ENCODE data around the gene EIF4G2.
"Not testable (repeated sequence)": the region's sequence is repeated elsewhere in the genome, so short reads cannot be mapped to it uniquely, and the experiment has no call there.

The EIF4G2 gene

DNA sequence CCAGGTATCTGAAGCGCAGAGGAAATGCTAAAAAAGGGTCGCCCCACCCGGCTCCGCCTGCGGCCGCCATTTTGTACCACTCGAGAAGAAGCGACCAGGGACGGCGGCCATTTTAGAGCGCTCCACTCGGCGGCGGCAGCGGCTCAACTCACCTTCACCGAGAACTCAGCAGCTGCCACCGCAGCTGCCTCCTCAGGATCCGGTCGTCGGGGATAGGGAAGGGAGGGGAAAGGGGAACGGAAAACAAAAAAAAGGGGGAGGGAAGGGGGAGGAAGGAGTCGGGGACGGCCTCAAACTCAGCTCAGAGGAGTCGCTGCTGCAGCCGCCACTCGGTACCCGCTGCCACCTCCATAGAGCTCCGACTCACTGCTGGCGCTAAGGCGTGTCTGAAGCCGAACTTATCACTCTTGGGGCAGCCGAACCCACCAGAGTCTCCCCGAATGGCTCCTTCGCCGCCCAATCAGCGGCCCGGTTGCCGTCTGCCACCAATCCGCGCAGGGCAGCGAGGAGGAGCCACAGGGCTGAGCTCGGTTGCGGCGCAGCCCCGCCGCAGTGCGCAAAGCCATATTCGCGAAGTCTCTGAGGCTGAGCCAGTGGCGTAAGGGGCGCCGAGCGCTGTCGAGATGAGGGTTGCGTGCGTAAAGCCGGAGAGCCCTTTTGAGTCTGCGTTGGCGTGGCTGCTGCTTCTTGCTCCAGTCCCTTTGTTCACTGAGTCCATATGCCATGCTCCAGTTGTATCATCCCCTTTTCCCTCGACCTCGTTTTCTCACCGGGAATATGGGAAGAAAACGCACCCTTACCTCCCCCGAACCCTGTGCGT lies at the start of gene EIF4G2:
EIF4G2 (minus strand) TSS at position 374 of the 820 bp plus-strand sequence.
- peak; percentile 99 for DNase-seq

DNA sequence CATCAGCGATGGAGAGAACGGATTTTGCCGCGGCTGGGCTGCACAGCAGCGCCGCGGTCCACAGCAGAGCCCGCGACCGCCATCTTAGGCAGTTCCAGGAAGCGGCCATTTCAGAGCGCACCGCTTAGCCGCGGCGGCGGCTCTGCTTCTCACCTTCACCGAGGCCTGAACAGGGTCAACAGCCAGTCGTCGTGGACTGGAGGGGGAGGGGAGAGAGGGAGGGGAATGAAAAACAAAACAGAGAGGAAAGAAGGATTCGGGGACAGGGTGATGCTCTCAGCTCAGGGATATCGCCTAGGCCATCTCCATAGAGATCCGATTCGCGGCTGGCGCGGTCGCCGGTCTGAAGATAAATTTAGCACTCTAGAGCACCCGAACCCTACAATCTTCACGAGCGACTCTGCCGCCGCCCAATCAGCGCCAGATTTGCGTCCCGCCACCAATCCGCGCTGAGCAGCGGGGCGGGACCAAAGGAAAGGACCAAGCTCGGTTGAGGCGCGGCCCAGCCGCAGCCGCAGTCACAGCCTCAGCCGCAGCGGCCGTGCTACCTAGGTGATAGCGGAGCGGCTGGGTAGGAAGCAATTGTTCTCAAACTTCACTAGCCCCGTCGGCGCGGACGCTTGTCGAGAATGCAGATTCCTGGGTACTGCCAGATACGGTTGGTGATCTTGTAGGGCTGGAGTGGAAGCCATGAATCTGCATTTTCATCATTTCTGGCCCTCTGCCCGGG lies 49.1 kb upstream of the EIF4G2 start, which contains the start of gene ZBED5:
ZBED5 (minus strand) TSS at position 345 of the 730 bp plus-strand sequence. CDS start 3,108 bp downstream, outside the sequence.
- DNase-seq, result peak; percentile 97

DNA sequence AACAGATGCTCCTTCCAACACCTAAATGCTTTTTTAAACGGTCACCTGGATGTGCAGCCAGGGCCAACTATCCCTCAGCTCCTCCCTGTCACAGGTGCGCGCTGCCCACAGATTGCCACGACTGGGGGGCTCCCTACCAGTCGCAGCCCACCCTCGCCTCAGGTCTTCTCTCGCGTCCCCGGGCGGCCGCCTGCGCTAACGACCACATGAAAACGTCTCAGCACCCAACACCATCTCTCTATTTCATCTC lies 48.7 kb upstream of the EIF4G2 start:
- DNase-seq, result no peak

DNA sequence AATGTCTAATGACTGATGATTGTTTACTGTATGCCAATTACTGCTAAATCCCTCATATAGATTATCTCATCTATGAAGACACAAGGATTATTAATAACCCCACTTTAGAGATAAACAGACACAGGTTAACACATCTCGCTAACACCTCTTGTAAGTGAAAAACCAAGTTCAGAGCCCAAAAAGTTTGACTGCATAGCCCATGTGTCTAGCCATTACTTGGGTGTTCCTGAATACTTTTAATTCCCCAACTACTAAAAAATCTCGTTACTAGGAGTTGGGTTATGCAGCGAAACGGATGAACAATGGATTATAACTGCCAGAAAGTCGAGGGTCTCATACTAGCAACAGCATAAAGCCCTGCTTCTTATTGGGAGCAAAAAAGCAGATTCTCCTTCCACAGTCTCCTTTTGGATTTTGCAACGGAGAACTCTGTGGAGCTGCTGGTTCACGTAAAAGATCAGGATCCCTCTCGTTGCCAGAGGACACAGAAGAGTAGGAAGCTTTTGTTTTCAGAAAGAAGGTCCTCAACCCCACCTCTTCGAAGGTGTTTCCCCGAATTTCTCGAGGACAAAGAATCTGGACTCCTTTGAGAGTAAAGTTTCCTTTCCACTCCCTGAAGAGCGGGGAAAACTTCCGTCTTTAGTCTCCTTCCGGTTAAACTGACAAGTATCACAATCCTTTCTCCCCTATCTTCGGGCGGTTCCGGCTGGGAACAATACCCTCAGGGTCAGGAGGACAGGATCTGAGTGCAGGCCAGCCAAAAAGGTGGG lies 48.1 kb upstream of the EIF4G2 start:
- DNase-seq, result no peak

DNA sequence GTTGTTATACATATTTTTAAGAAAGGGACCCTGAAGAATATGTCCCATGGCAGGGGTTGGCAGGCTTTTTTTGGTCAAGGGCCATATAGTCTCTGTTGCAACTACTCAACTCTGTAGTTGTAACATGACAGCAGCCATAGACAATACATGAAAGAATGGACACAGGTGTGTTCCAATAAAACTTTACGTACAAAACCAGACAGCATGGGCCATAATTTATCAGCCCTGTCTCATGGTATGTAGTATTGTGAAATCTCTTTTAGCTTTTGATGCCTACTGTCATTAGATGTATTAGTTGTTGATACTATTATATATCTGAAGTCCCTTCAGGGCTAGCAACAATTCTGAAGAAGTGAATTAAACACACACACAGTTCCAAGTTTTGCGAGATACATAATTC lies 46.6 kb upstream of the EIF4G2 start:
- no peak for DNase-seq

DNA sequence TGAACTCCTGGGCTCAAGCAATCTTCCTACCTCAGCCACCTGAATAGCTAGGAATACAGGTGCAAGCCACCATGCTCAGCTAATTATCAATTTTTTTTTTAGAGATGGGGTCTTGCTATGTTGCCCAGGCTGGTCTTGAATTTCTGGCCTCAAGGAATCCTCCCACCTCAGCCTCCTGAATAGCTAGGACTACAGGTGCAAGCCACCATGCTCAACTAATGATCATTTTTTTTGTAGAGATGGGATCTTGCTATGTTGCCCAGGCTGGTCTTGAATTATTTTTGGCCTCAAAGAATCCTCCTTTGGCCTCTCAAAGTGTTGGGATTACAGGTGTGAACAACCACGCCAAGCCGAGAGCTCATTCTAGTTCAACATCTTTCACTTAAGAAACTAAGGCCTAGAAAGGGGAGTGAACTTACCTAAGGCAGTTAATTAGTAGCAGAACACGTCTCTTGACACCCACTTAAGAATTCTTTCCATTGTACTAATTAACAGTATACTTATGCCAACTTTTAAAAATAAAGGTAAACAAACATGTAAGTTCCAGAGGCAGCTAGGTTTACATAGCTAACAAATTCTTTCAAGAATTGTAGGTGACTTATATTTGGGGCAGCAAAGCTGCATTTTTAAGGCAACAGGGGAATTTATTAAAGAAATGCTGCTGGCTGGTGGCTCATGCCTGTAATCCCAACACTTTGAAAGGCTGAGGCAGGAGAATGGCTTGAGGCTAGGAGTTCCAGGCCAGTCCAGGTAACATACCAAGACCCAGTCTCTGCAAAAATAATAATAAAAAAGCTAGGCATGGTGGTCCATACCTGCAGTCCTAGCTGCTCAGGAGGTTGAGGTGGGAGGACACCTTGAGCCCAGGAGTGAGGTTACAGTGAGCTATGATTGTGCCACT lies 39.5 kb upstream of the EIF4G2 start:
- no peak for DNase-seq

DNA sequence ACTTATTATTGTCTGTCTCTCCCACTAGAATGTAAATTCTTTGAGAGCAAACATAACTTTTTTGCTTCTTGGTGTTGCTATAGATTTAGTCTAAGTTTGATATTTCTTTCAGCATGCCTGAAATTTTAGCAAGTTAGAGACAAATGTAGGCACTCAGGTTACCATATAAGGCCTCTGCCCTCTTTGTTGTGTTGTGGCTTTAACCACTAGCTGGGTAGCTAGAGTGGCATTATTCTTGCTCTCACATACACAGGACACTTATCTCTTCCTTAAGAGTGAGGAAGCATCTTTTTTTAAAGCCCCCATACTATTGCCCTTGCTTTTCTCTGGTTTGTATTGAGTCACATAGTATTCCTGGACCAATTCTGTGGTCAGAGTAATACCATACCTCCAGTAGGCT lies 37.9 kb upstream of the EIF4G2 start:
- no peak for DNase-seq

DNA sequence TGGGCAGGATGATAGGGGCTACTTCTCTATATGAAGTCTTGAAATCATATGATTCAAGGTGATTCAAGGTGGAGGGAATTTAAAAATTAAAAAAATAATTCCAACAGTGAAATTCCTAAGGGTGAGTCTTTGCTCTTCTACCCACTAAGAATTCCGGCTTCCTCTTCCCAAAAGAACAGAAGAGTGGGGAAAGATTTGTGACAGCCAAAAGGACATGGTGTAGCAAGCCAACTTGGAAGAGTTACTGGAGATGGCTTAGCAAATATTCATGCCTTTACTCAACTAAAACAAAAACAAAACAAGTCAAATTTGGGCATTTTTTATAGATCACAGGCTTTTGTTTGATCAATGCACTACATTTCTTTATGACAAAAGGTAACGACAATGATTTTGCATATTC lies 36.9 kb upstream of the EIF4G2 start:
- no peak for DNase-seq

DNA sequence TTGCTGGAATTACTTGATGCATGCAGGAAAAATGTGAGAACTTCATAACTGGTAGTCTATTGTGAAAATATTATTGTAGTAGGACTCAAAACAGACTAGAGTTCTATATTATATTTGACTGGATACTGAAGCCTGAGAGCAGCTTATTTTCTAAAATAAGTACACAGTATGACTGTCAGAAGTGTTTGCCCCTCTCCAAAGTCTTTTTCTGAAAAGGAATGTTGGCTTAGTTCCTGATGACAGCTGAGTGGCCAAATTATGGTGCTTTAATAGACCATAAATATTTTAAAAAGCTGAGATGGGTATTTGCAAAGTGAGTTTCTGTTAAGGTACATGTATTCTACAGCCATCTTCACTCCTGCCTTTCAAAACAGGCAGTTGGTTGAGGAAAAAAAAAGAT lies 36.1 kb upstream of the EIF4G2 start:
- DNase-seq, result no peak

DNA sequence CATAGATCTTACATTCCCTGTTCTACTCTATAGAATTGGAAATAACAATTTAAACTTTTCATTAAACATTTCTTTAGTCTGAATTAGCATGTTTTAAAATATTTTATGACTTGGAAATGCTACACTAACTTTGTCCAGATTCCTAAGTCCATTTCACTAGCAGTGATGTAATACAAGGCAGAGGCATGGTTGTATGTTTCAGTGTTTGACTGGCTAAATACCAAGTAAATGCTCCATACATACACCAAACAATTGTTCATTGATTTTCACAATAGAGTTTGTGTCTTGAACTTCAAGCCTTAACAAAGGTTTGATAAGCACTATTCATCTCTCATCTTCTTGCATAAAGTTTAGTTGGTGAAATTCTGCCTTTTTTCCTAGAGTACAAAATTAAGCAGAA lies 35.6 kb upstream of the EIF4G2 start:
- DNase-seq, result no peak

DNA sequence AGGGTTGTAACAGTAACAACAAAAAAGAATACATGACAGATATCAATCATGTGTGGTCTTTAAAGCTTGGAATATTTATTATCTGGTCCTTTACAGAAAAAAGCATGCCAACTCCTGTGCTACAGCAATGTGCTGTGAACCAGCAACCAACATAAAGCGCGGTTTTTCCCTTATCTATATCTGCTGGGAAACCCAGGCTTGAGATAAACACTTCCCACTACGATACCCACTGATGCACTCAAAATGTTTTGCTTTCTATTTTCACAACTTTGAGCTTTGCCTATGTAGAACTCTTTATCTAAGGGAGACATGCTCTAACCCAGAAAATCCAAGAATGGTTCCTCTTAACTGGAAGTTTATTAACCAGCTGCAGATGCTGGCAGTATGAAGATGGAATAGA lies 30.2 kb upstream of the EIF4G2 start:
- DNase-seq, result no peak

DNA sequence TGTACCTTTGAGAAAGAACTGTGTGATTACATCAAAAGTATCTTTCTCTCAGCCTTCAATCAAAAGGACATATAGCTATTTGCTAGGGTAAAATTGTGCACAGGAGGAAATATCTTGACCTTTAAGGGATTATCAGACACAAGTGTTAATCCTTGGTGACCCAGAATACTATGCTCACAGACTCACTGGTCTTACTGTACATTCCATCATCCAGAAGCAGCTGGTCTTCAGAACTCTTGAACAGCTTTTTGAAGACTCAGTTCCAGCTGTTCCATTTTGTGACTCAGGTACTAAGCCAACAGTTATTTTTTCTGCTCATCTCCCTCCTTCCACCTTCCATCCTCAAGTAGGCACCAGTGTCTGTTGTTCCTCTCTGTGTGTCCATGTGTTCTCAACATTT lies 29.4 kb upstream of the EIF4G2 start:
- no peak for DNase-seq

DNA sequence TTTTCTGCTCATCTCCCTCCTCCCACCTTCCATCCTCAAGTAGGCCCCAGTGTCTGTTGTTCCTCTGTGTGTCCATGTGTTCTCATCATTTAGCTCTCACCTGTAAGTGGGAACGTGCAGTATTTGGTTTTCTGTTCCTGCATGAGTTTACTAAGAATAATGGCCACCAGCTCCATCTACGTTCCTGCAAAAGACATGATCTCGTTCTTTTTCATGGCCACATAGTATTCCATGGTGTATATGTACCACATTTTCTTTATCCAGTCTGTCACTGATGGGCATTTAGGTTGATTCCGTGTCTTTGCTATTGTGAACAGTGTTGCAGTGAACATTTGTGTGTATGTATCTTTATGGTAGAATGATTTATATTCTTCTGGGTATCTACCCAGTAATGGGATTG lies 28.2 kb upstream of the EIF4G2 start:
- DNase-seq, result not testable (repeated sequence)

DNA sequence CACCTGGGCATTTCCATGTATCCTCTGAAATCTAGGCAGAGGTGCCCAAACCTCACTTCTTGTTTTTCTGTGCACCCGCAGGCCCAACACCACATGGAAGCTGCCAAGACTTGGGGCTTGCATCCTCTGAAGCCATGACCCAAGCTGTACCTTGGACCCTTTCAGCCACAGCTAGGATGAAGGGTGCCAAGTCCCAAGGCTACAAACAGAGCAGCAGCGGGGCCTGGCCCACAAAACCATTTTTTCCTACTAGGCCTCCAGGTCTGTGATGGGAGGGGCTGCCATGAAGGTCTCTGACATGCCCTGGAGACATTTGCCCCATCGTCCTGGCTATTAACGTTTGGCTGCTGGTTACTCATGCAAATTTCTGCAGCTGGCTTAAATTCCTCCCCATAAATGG lies 20.4 kb upstream of the EIF4G2 start:
- DNase-seq, result no peak

DNA sequence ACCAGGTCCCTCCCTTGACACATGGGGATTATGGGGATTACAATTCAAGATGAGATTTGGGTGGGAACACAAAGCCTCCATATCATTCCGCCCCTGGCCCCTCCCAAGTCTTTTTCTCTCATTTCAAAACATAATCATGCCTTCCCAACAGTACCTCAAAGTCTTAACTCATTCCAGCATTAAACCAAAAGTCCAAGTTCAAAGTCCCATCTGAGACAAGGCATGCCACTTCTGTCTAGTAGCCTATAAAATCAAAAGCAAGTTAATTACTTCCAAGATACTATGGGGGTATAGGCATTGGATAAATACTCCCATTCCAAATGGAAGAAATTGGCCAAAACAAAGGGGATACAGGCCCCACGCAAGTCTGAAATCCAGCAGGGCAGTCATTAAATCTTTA lies 19.7 kb upstream of the EIF4G2 start:
- no peak for DNase-seq

DNA sequence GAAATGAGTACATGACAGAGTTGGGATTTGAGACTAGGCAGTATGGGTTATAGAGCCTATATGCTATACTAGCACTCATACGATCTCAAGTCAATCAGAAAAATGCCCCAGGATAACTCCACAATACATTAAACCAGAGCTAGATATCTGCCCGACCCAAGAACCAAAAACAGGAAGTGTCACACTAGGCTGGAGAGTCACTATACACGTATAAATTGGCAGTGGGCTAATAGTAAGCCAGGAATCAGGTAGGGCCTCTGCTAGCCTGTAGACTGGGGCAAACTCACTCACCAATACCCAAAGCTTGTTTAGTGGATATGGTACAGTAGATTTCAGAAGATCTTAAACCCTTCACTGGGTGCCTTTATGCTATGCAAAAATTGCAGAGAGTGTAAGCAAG lies 16.2 kb upstream of the EIF4G2 start:
- DNase-seq, result no peak

DNA sequence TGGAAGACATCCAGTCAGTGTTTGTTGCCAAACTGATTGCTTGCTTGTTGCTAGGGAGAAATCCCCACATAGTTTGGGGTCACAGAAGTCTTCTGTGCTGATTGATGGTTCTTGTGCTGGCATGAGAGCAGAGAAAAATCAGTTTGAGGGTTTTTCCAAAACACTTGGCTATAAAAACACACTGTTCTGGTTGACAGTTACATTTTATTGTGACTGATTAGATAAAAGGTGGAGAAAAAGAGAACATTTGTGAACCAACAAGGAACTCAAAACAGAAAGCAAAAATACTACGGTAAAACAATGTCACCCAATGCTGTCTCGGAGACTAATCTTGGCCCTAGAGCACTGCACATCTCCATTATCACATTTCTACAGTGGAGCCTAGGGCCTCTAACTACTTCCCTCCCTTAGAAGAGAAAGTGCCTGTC lies 14.4 kb upstream of the EIF4G2 start:
- DNase-seq, result no peak

DNA sequence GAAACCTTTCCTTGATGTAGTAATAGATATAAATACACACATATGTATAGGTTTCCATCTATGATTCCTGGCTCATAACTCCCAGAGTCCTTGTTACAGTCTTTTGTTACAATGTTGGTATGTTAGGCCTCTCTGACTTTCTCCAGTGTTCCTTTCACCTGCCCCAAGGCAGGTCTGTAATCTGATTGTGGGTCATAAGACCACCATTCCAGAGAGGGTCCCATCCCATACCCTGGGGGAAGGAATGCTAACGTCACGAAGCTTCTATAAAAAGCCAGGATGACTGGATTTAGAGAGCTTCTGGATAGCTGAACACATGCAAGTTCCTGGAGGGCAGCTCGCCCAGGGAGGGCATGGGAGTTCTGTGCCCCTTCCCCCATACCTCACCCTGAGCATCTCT lies 13.8 kb upstream of the EIF4G2 start:
- not testable (repeated sequence) for DNase-seq

DNA sequence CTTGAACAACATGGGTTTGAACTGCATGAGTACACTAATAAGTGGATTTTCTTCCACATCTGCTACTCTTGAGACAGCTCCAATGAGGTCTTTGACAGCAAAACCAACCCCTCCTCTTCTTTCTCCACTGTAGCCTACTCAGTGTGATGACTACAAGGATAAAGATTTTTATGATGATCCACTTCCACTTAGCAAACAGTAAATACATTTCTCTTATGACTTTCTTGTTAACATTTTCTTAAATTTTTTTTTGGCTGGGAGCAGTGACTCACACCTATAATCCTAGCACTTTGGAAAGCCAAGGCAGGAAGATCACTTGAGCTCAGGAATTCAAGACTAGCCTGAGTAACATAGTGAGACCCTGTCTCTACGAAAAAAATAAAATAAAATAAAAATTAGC lies 9.9 kb upstream of the EIF4G2 start:
- no peak for DNase-seq

DNA sequence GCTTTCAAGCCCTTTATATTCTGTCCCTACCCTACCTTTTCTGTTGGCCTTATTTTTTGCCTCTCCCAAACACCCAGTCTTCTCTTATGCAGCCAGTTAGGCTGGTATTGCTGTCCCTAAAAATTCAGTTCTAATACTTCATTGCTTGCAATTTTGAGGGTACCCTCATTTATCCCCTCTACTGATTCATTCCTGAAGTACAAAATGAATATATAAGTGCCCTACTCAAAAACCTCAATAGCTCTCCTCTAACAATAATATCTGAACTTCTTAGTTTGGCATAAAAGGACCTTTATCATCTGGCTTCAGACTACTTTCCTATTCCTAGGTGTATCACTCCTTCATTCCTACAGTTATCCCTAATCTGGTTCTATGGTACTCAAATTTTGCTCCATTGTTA lies 5.2 kb upstream of the EIF4G2 start:
- no peak for DNase-seq

DNA sequence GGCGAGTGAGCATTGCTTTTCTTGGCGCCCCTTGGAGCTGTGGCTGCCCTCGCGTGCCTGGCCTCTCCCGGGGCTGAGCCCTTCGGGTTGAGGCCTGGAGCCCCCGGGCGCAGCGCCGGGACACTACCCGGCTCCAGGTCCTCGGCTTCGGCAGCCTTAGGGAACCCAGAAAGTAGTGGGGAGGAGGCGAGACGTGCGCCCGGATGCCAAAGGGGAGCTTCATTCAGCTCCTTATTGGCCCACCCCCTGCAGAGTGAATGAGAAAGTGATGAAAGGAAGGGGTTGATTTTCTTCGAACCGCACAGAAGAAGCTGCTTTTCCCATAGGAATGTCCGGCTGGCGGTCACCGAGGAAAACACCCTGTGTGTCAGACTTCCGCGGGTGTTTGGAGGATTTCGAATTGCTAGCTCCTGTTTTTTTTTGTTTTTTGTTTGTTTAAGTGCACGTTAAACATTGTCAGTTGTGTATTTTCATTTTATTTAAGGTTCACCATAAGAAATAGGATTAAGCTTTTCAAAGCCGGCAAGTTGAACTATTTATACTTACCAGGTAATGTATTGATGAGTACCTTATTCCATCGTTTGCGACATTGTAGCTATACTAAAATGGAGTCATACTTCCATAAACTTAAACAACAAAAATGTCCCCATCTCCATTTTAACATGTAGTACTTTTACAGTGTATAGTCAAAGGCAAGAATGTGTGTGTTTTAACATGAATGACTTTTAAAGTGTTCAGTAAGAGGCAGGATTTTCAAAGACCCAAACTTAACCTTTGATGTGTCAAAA lies 841 bp upstream of the EIF4G2 start:
- no peak for DNase-seq

DNA sequence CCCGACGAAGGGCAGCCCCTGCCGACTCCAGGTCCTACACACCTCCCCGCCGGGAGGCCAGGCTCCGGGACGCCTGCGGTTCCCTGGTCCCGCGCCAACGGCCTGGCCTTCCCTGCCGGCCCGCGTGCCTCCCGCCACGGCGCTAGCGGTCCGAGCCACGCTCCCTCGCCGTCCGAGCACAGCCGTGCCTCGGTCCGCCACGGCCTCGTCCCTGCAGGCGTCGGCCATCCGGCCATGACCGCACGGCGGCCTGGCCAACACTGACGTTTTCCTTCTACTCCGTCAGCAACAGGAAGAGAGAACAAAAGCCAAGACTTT lies 532 bp downstream of the EIF4G2 start:
- DNase-seq, result no peak
